ENCODE measurements around the gene SUDS3.

- no peak for TF ChIP-seq CTCF (IDR thresholded peaks at IDR 0.05; ENCODE audit: low read depth, low read length, missing input control)
- no peak for TF ChIP-seq EGR1 (IDR thresholded peaks at IDR 0.05; ENCODE audit: low read depth in 2 of 2)
- TF ChIP-seq ZBTB33 (IDR thresholded peaks at IDR 0.05) = no peak
- TF ChIP-seq RAD21 (IDR thresholded peaks at IDR 0.05) = no peak
Measured at GRCh38 chr12:118425364-118425763, 49.0 kb downstream of the SUDS3 start.
